Measurements from ENCODE around the gene PPARD. TPM values are rescaled to one million over a fixed set of nuclear protein-coding genes. Genes with fewer than 3 reads are reported as not detected.

Gene PPARD
- total RNA-seq, 1 donor from 2014 or later: 21.4 TPM

GRCh38 chr6:35439308-35439707, 97.0 kb downstream of the PPARD start:
- Mint-ChIP-seq H3K36me3 (ENCODE audit: low read depth) (no peaks in the 10 kb centered on the region), H3K27me3 (no peaks in the 10 kb centered on the region), H3K9me3 (no peaks in the 10 kb centered on the region), H3K27ac (no peak overlapping the region), H3K4me3 (no peak overlapping the region), H3K4me1 (no peaks in the 10 kb centered on the region)
- intact Hi-C loops (cut with micrococcal nuclease): no loop called here
- DNase-seq: no peak
- ChIA-PET POLR2A (no interaction called here), CTCF (no interaction called here)
- no peak for ATAC-seq (ENCODE audit: low read depth)
- TF ChIP-seq CTCF (IDR thresholded peaks at IDR 0.05): no peak

- H3K27me3 Mint-ChIP-seq: no peaks in the 10 kb centered on the region
- no peak for DNase-seq
- ChIA-PET POLR2A (no interaction called here), CTCF (no interaction called here)
- intact Hi-C loops (cut with micrococcal nuclease): no loop called here
- TF ChIP-seq CTCF (IDR thresholded peaks at IDR 0.05): no peak
- no peak overlapping the region for H3K4me3 Mint-ChIP-seq
- no peaks in the 10 kb centered on the region for H3K4me1 Mint-ChIP-seq
- no peaks in the 10 kb centered on the region for H3K9me3 Mint-ChIP-seq
- H3K36me3 Mint-ChIP-seq (ENCODE audit: low read depth): no peaks in the 10 kb centered on the region
- H3K27ac Mint-ChIP-seq: no peak overlapping the region
- ATAC-seq (ENCODE audit: low read depth): no peak
Measured at GRCh38 chr6:35441205-35441604, 98.8 kb downstream of the PPARD start.

GRCh38 chr6:35441642-35442041, 99.3 kb downstream of the PPARD start:
- TF ChIP-seq CTCF (IDR thresholded peaks at IDR 0.05): no peak
- no peaks in the 10 kb centered on the region for H3K27me3 Mint-ChIP-seq
- H3K27ac Mint-ChIP-seq: no peak overlapping the region
- H3K9me3 Mint-ChIP-seq: no peaks in the 10 kb centered on the region
- no peak overlapping the region for H3K4me3 Mint-ChIP-seq
- DNase-seq (no peak), ATAC-seq (ENCODE audit: low read depth) (no peak)
- ChIA-PET CTCF (no interaction called here), POLR2A (no interaction called here)
- no peaks in the 10 kb centered on the region for H3K36me3 Mint-ChIP-seq (ENCODE audit: low read depth)
- intact Hi-C loops (cut with micrococcal nuclease): no loop called here
- no peaks in the 10 kb centered on the region for H3K4me1 Mint-ChIP-seq

GRCh38 chr6:35442693-35443092, 100.3 kb downstream of the PPARD start:
- intact Hi-C loops (cut with micrococcal nuclease): no loop called here
- H3K36me3 Mint-ChIP-seq (ENCODE audit: low read depth): no peaks in the 10 kb centered on the region
- no peak overlapping the region for H3K4me3 Mint-ChIP-seq
- no peak overlapping the region for H3K27ac Mint-ChIP-seq
- H3K9me3 Mint-ChIP-seq: no peaks in the 10 kb centered on the region
- ATAC-seq (ENCODE audit: low read depth) (no peak), DNase-seq (no peak)
- no peaks in the 10 kb centered on the region for H3K27me3 Mint-ChIP-seq
- TF ChIP-seq CTCF (IDR thresholded peaks at IDR 0.05): no peak
- CTCF ChIA-PET: no interaction called here
- POLR2A ChIA-PET: interaction anchor here (0.6 kb wide), 1 partner anchor 1671 kb away, joined by 3 read pairs; no protein-coding TSS in a partner anchor
- H3K4me1 Mint-ChIP-seq: no peaks in the 10 kb centered on the region

- intact Hi-C loops (cut with micrococcal nuclease): no loop called here
Measured at GRCh38 chr6:35443341-35444030, 101.1 kb downstream of the PPARD start.

More at GRCh38 chr6:35443341-35444030, 101.1 kb downstream of the PPARD start:
- no peaks in the 10 kb centered on the region for H3K4me1 Mint-ChIP-seq
- no peaks in the 10 kb centered on the region for H3K36me3 Mint-ChIP-seq (ENCODE audit: low read depth)
- H3K9me3 Mint-ChIP-seq: no peaks in the 10 kb centered on the region
- H3K4me3 Mint-ChIP-seq: no peak overlapping the region
- CTCF ChIA-PET: no interaction called here
- H3K27me3 Mint-ChIP-seq: no peaks in the 10 kb centered on the region
- no peak for DNase-seq
- ATAC-seq (ENCODE audit: low read depth): no peak
- POLR2A ChIA-PET: no interaction called here
- H3K27ac Mint-ChIP-seq: no peak overlapping the region
- no peak for TF ChIP-seq CTCF (IDR thresholded peaks at IDR 0.05)

All from activated B cell treated with CpG ODN at 0.5 μM for 24 hours (primary cell).